Endodermal cell (in vitro differentiated cells): Measurements from ENCODE around the gene PRRC2B. TPM values are rescaled to one million over a fixed set of nuclear protein-coding genes. Genes with fewer than 3 reads are reported as not detected.

Source experiments
- DNase-seq: peaks from one replicate; pipeline ENCODE4 v3.0.0-alpha.2; 2017
- H3K27ac ChIP-seq: 2 replicates; pipeline ENCODE4 v1.5.1; 2013; ENCODE audit warnings: mild to moderate bottlenecking, low read depth, low read length, moderate library complexity
- H3K27me3 ChIP-seq: 2 replicates; pipeline ENCODE4 v1.6.1; 2013; ENCODE audit warnings: mild to moderate bottlenecking, low read length, moderate library complexity; ENCODE audit not compliant: insufficient read depth, control insufficient read depth, poor library complexity, severe bottlenecking
- H3K36me3 ChIP-seq: 2 replicates; pipeline ENCODE4 v1.7.0; 2013; ENCODE audit warnings: mild to moderate bottlenecking, low read length, moderate library complexity; ENCODE audit not compliant: control insufficient read depth, insufficient read depth
- H3K4me1 ChIP-seq: one replicate; pipeline ENCODE4 v1.7.0; 2013; ENCODE audit warnings: low read length; ENCODE audit not compliant: control insufficient read depth, insufficient read depth
- H3K4me3 ChIP-seq: 2 replicates; pipeline ENCODE4 v1.5.1; 2013; ENCODE audit warnings: mild to moderate bottlenecking, low read length, moderate library complexity
- H3K9ac ChIP-seq: 2 replicates; pipeline ENCODE4 v1.6.1; 2013; ENCODE audit warnings: mild to moderate bottlenecking, low read length, moderate library complexity; ENCODE audit not compliant: poor library complexity, severe bottlenecking; ENCODE audit errors: extremely low read depth
- H3K9me3 ChIP-seq: 2 replicates; pipeline ENCODE4 v1.6.1; 2013; ENCODE audit warnings: mild to moderate bottlenecking, low read length, moderate library complexity; ENCODE audit not compliant: control insufficient read depth
- H3K27ac Mint-ChIP-seq: 2 replicates; pipeline ENCODE4 v1.8.0; 2020; ENCODE audit warnings: mixed read lengths
- H3K27me3 Mint-ChIP-seq: 2 replicates; pipeline ENCODE4 v1.8.0; 2021; ENCODE audit warnings: mild to moderate bottlenecking, mixed read lengths; ENCODE audit not compliant: insufficient read depth
- H3K36me3 Mint-ChIP-seq: 2 replicates; pipeline ENCODE4 v1.8.0; 2020; ENCODE audit warnings: low read depth, mixed read lengths
- H3K4me1 Mint-ChIP-seq: 2 replicates; pipeline ENCODE4 v1.8.0; 2020; ENCODE audit warnings: mixed read lengths
- H3K4me3 Mint-ChIP-seq: 2 replicates; pipeline ENCODE4 v1.8.0; 2020; ENCODE audit warnings: mild to moderate bottlenecking, moderate library complexity, mixed read lengths
- H3K9me3 Mint-ChIP-seq: 2 replicates; pipeline ENCODE4 v1.8.0; 2020; ENCODE audit warnings: mild to moderate bottlenecking, mixed read lengths
- WGBS, 2 experiments: methylation state at CpG; one replicate each; pipeline versions ENCODE4 v1.1.5 to v1.1.7; 2013; ENCODE audit warnings: missing lambda C conversion rate in 2 of 2, mixed read lengths in 1 of 2; ENCODE audit not compliant: insufficient coverage in 1 of 2, insufficient read length in 1 of 2; 5-methylcytosine and 5-hydroxymethylcytosine counted together
- total RNA-seq, 2 donors: library from RNA; stranded (reverse); fragmentation: NEBNext Ultra II Directional in 1 of 2; extraction: Animal tissue kit (Norgen Biotek cat#: 25700) in 1 of 2; gene quantifications; 2 replicates in 1 of 2; 3 replicates in 1 of 2; pipeline ENCODE4 v1.2.1, GENCODE V29; 2021
- TF ChIP-seq, protein P1 (sequence below): fragments of 200-600 bp; sonication (generic); conservative IDR thresholded peaks from 2 replicates; pipeline ENCODE4 v1.5.0; 2021; ENCODE audit warnings: antibody characterized with exemption, mild to moderate bottlenecking

Gene PRRC2B
- total RNA-seq, 2 donors from 2014 or later, result 309 to 334 TPM

DNA sequence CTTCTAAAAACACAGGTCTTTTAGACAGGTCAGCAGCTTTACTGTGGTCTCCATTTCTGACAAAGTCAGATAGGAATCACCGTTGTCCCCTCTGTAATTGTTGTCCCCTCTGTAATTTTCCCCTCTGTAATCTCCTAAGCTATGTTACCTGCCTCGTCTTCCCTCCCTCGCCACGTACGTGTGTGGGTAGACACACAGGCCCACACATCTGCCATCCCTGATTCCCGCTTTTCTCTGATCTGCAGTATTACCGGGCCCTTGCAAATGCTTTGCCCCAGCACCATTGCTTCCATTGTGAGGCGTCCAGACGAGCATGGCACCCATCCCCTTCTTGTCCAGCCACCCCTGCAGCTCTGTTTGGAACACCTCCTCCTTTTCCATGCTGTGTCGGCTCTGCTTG lies 63.9 kb downstream of the PRRC2B start:
- H3K9me3 ChIP-seq, result no peaks in the 10 kb centered on the region
- Mint-ChIP-seq H3K27ac (peak overlapping the region; percentile 12), H3K27me3 (no peaks in the 10 kb centered on the region), H3K4me3 (no peak overlapping the region), H3K36me3 (peaks cover 86% of the 10 kb centered on the region), H3K9me3 (no peaks in the 10 kb centered on the region), H3K4me1 (no peaks in the 10 kb centered on the region)
- no peak for DNase-seq
- no peaks in the 10 kb centered on the region for H3K27me3 ChIP-seq
- TF ChIP-seq, protein P1, sequence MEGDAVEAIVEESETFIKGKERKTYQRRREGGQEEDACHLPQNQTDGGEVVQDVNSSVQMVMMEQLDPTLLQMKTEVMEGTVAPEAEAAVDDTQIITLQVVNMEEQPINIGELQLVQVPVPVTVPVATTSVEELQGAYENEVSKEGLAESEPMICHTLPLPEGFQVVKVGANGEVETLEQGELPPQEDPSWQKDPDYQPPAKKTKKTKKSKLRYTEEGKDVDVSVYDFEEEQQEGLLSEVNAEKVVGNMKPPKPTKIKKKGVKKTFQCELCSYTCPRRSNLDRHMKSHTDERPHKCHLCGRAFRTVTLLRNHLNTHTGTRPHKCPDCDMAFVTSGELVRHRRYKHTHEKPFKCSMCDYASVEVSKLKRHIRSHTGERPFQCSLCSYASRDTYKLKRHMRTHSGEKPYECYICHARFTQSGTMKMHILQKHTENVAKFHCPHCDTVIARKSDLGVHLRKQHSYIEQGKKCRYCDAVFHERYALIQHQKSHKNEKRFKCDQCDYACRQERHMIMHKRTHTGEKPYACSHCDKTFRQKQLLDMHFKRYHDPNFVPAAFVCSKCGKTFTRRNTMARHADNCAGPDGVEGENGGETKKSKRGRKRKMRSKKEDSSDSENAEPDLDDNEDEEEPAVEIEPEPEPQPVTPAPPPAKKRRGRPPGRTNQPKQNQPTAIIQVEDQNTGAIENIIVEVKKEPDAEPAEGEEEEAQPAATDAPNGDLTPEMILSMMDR, result no peak
- H3K27ac ChIP-seq, result no peak overlapping the region
- no peaks in the 10 kb centered on the region for H3K4me1 ChIP-seq
- H3K36me3 ChIP-seq, result peaks cover 95% of the 10 kb centered on the region
- no peak overlapping the region for H3K4me3 ChIP-seq
- 96 to 97% methylated on average over 9 to 10 of the region's 10 CpGs for WGBS, 2 experiments
- no peak overlapping the region for H3K9ac ChIP-seq

DNA sequence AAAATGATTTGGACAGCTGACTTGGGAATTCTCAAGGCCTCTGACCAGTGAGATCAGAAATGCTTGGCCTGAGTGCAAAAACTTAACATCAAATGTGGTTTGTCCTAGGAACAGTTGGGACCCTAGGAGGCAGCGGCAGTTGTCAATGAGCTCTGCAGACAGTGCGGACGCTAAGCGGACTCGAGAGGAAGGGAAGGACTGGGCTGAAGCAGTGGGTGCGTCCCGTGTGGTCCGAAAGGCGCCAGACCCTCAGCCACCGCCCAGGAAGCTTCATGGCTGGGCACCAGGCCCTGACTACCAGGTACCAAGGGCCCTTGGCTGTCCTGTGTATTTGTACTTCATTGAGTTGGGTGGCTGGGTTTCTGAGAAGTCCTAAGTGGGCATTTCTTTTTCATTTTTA lies 65.2 kb downstream of the PRRC2B start:
- H3K36me3 Mint-ChIP-seq, result peaks cover 89% of the 10 kb centered on the region
- Histone ChIP-seq H3K9ac (no peak overlapping the region), H3K36me3 (peaks cover 96% of the 10 kb centered on the region), H3K9me3 (no peaks in the 10 kb centered on the region), H3K4me3 (no peak overlapping the region), H3K4me1 (no peaks in the 10 kb centered on the region), H3K27me3 (no peaks in the 10 kb centered on the region), H3K27ac (no peak overlapping the region)
- DNase-seq, result no peak
- no peak overlapping the region for H3K4me3 Mint-ChIP-seq
- WGBS, 2 experiments, result 98% methylated on average over 5 to 10 of the region's 10 CpGs
- H3K27me3 Mint-ChIP-seq, result no peaks in the 10 kb centered on the region
- no peaks in the 10 kb centered on the region for H3K4me1 Mint-ChIP-seq
- TF ChIP-seq, protein P1, result no peak
- H3K9me3 Mint-ChIP-seq, result no peaks in the 10 kb centered on the region
- H3K27ac Mint-ChIP-seq, result peak overlapping the region; percentile 74

DNA sequence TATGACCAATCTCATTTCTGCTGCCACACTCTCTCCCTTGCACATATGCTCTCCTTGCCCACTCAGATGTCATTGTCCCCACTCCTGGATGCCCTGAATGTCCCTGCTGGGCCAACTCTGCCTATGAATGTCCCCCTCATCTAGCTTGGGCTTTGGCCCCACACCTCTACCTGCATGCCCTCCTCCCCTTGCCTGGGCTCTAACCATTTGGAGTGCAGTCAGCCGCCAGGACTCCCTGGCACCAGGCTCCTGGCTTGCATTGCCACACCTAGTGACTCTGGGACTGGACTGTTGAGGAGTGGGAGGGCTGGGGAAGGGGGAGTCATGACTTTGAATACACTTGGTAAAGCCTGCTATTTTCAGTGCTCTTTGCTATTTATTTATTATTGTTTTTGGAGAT lies 67.3 kb downstream of the PRRC2B start:
- H3K36me3 ChIP-seq, result peaks cover 98% of the 10 kb centered on the region
- H3K9me3 ChIP-seq, result no peaks in the 10 kb centered on the region
- no peak overlapping the region for H3K4me3 ChIP-seq
- Mint-ChIP-seq H3K27me3 (no peaks in the 10 kb centered on the region), H3K27ac (peak overlapping the region; percentile 16), H3K36me3 (peaks cover 90% of the 10 kb centered on the region), H3K4me3 (no peak overlapping the region), H3K9me3 (no peaks in the 10 kb centered on the region), H3K4me1 (no peaks in the 10 kb centered on the region)
- no peak overlapping the region for H3K27ac ChIP-seq
- no peak for DNase-seq
- no peak overlapping the region for H3K9ac ChIP-seq
- no peaks in the 10 kb centered on the region for H3K27me3 ChIP-seq
- WGBS, 2 experiments, result 96% methylated on average over 1 of the region's 1 CpG; no CpG with 5 or more reads in 1 of the 2 experiments
- TF ChIP-seq, protein P1, result no peak
- no peaks in the 10 kb centered on the region for H3K4me1 ChIP-seq
